DMS 273 (cell line): Measurements from ENCODE around the gene TAAR9.

Source experiments
- DNase-seq: peaks from one replicate; lab custom pipeline; 2025; ENCODE audit not compliant: unreplicated experiment; lab: John Stamatoyannopoulos, UW

The TAAR9 gene

GRCh38 chr6:132584698-132585097 is 46.6 kb downstream of the TAAR9 start:
- no peak for DNase-seq

- DNase-seq, result no peak
Observed at GRCh38 chr6:132587424-132587823, 49.3 kb downstream of the TAAR9 start.
